ENCODE data around the gene CUL7. TPM values are rescaled to one million over a fixed set of nuclear protein-coding genes. Genes with fewer than 3 reads are reported as not detected.

The CUL7 gene
- total and polyA plus RNA-seq, 2 of the 8 experiments (the other 6 are each of a cell fraction or from before 2014, with no cell fraction given) = 10.8 to 15.0 TPM

- H2BK15ac ChIP-seq (ENCODE audit: low read length) = no peak overlapping the region
- no peak overlapping the region for H3K9ac ChIP-seq (replicated peaks in 1 of 4; ENCODE audit: extremely low read depth in 1 of 4, low read depth in 3 of 4, low read length in 3 of 4)
- CTCF ChIA-PET (ENCODE audit: partially characterized antibody) = interaction anchor here (0.7 to 5.9 kb wide), 4 partner anchors 9 to 80 kb away, joined by 3 to 30 read pairs (median 4); no protein-coding TSS in a partner anchor
- peaks cover 10% of the 10 kb centered on the region for H3K79me1 ChIP-seq (ENCODE audit: low read depth, low read length)
- WGBS, 2 experiments (ENCODE audit: extremely low coverage in 1 of 2, insufficient coverage in 1 of 2, insufficient read length in 1 of 2, insufficient replicate concordance in 2 of 2, low coverage in 1 of 2, low lambda C conversion rate in 2 of 2, missing lambda C conversion rate in 1 of 2) = 93% methylated on average over 12 of the region's 12 CpGs; no CpG with 5 or more reads in 1 of the 2 experiments
- no peak overlapping the region for H2AK5ac ChIP-seq (ENCODE audit: low read depth, low read length)
- H3K79me2 ChIP-seq (ENCODE audit: control insufficient read depth in 1 of 2, insufficient read depth in 2 of 2, low read length in 2 of 2) = peaks cover 6 to 13% of the 10 kb centered on the region in 2 experiments; a peak in 3 of 4 replicates
- no peak overlapping the region for H4K8ac ChIP-seq (ENCODE audit: extremely low read depth, insufficient read depth, low read length)
- H3K4ac ChIP-seq (replicated peaks; ENCODE audit: insufficient read length, low read depth, low read length) = no peak overlapping the region
- no peak overlapping the region for H3K4me2 ChIP-seq (ENCODE audit: insufficient read depth in 1 of 2, low read depth in 2 of 2, low read length in 2 of 2)
- H4K5ac ChIP-seq (ENCODE audit: insufficient read length, low read depth, low read length) = no peak overlapping the region
- no peak overlapping the region for H3K14ac ChIP-seq (ENCODE audit: insufficient read length)
- peaks cover 10% of the 10 kb centered on the region; the same call in 1 of the 2 replicates for H3K23me2 ChIP-seq (ENCODE audit: low read depth, low read length)
- no peak overlapping the region for H3K56ac ChIP-seq (replicated peaks; ENCODE audit: insufficient read length, low read depth, low read length)
- no peak overlapping the region for H3K23ac ChIP-seq (ENCODE audit: insufficient read length)
- FAIRE-seq (no peak), DNase-seq (ENCODE audit: low read depth in 1 of 2, low spot score in 2 of 2) (no peak)
- H2BK20ac ChIP-seq (ENCODE audit: low read length) = no peak overlapping the region
- H3K18ac ChIP-seq (ENCODE audit: extremely low read depth, low read length) = no peak overlapping the region
- H3K9me3 ChIP-seq (ENCODE audit: insufficient read depth in 2 of 2, low read depth in 1 of 2, low read length in 1 of 2) = no peaks in the 10 kb centered on the region
- no peak overlapping the region for H3K4me3 ChIP-seq (ENCODE audit: extremely low read depth in 1 of 4, insufficient read depth in 2 of 4, low read depth in 3 of 4, low read length in 4 of 4)
- peaks cover 0 to 2% (median under 1%) of the 10 kb centered on the region in 4 experiments; a peak in 4 of 8 replicates for H3K36me3 ChIP-seq (ENCODE audit: control insufficient read depth in 2 of 4, insufficient read depth in 4 of 4, low read length in 3 of 4)
- POLR2A ChIA-PET (ENCODE audit: partially characterized antibody) = interaction anchor here (0.6 to 3.2 kb wide), 3 partner anchors 11 to 889 kb away, joined by 3 to 17 read pairs (median 3); partner anchors contain the start of gene PTK7
- no peak overlapping the region for H2BK120ac ChIP-seq (replicated peaks; ENCODE audit: low read depth, low read length)
- H4K20me1 ChIP-seq (replicated peaks in 1 of 2; ENCODE audit: control insufficient read depth in 1 of 2, insufficient read depth in 2 of 2, low read length in 2 of 2) = no peaks in the 10 kb centered on the region
- H3K4me1 ChIP-seq (replicated peaks in 1 of 4; ENCODE audit: control insufficient read depth in 3 of 4, insufficient read depth in 4 of 4, low read length in 3 of 4) = peaks cover 4 to 10% (median 5%) of the 10 kb centered on the region in 4 experiments; a peak in 5 of 7 replicates
- H4K91ac ChIP-seq (replicated peaks; ENCODE audit: insufficient read length, low read length) = no peak overlapping the region
- H2AFZ ChIP-seq (ENCODE audit: low read length) = no peak overlapping the region
- no peak overlapping the region for H2BK5ac ChIP-seq (ENCODE audit: low read depth, low read length)
- no peaks in the 10 kb centered on the region for H3K27me3 ChIP-seq (replicated peaks in 1 of 4; ENCODE audit: control insufficient read depth in 3 of 4, extremely low read depth in 1 of 4, insufficient read depth in 3 of 4, low read length in 3 of 4)
- H3K27ac ChIP-seq (ENCODE audit: low read depth, low read length) = no peak overlapping the region
- H2BK12ac ChIP-seq (ENCODE audit: low read depth, low read length) = no peak overlapping the region
- TF ChIP-seq RNF2 (IDR thresholded peaks at IDR 0.05; ENCODE audit: borderline replicate concordance, low read depth, low read length, missing control alignments, poor library complexity, severe bottlenecking) (no peak), TAF7 (optimal IDR thresholded peaks at IDR 0.05; ENCODE audit: borderline replicate concordance, low read depth, low read length) (no peak), TCF12 (IDR thresholded peaks at IDR 0.05; ENCODE audit: low read depth, low read length) (no peak), PHF8 (conservative IDR thresholded peaks at IDR 0.05; ENCODE audit: low read depth, low read length) (no peak), POLR2A (IDR thresholded peaks at IDR 0.05; ENCODE audit: control extremely low read depth in 1 of 2, low read depth in 2 of 2, low read length in 2 of 2) (no peak), SIX5 (IDR thresholded peaks at IDR 0.05; ENCODE audit: low read depth, low read length) (no peak), E2F6 (IDR thresholded peaks at IDR 0.05) (no peak), TAF1 (IDR thresholded peaks at IDR 0.05; ENCODE audit: low read depth, low read length) (no peak), KDM4A (IDR thresholded peaks at IDR 0.05; ENCODE audit: low read depth, low read length, severe bottlenecking) (no peak)
Observed at GRCh38 chr6:43062818-43063217, 9.2 kb upstream of the CUL7 start.
